ENCODE measurements around the gene TSPAN15.

GRCh38 chr10:69470463-69471384 is 19.5 kb downstream of the TSPAN15 start:
- TF ChIP-seq EZH2 (IDR thresholded peaks at IDR 0.05; ENCODE audit: insufficient read depth, poor library complexity, severe bottlenecking) (no peak), EZH2phosphoT487 (IDR thresholded peaks at IDR 0.05; ENCODE audit: insufficient read depth, low read depth) (no peak)

Data from GM23248 (cell line).